Activated CD8-positive, alpha-beta memory T cell treated with anti-CD3 and anti-CD28 coated beads, Interleukin-2, amount 50 U/mL, for 1 hour (primary cell): Measurements from ENCODE around the gene IGDCC3.

Source experiments
- DNase-seq: peaks from one replicate; pipeline ENCODE4 v3.0.0-alpha.2; 2020; ENCODE audit errors: extremely low read depth

Gene IGDCC3

GRCh38 chr15:65388306-65389080, 10.7 kb upstream of the IGDCC3 start:
- DNase-seq = no peak

DNA sequence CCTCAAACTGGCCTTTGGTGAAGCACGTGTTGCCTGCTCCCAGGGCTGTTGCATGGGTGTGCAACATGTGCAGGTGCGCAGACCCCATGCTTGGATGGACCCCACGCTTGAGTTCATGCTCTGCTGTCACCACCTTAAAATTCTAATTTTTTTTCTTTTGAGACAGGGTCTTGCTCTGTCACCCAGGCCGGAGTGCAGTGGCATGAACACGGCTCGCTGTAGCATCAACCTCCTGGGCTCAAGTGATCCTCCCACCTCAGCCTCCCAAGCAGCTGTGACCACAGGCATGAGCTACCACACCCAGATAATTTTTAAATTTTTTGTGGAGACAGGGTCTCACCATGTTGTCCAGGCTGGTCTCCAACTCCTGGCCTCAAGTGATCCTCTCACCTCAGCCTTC, 9.1 kb upstream of the IGDCC3 start:
- no peak for DNase-seq

DNA sequence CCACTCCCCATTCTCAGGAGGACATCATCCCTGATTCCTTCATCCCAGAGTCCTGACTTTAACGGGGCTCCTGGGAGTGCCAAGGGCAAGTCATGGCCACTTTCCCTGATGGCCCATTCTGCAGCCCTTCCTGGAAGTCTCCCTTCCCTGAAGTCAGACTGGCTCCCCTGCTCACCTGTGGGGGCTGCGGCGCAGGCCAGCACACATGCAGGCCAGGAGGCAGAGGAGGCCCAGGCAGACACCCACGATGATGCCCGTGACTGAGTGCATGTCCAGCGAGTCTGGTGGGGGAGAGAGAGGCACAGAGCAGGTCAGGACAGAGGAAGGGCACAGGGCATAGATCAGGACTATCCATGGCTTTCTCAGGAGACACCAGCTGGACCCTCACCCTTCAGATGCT, 8.6 kb upstream of the IGDCC3 start:
- no peak for DNase-seq

DNA sequence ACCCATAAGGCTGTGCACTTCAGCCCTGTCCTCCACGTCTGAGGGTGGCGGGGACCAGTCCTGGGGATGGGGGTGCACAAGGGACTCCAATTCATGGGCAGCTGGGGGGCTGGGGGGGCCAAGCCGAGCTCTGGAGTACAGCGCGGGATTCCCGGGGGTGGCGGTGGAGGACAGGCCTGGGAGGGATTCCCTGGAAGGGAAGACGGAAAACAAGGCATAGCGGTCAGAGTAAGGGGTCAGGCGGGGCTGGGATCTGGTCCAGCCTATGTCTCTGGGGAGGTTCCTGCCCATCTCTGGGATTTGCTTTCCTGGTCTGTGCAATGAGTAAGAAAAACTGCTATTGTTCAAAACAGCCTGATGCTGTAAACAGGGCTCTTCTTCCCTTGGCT, 8.1 kb upstream of the IGDCC3 start:
- DNase-seq = no peak

DNA sequence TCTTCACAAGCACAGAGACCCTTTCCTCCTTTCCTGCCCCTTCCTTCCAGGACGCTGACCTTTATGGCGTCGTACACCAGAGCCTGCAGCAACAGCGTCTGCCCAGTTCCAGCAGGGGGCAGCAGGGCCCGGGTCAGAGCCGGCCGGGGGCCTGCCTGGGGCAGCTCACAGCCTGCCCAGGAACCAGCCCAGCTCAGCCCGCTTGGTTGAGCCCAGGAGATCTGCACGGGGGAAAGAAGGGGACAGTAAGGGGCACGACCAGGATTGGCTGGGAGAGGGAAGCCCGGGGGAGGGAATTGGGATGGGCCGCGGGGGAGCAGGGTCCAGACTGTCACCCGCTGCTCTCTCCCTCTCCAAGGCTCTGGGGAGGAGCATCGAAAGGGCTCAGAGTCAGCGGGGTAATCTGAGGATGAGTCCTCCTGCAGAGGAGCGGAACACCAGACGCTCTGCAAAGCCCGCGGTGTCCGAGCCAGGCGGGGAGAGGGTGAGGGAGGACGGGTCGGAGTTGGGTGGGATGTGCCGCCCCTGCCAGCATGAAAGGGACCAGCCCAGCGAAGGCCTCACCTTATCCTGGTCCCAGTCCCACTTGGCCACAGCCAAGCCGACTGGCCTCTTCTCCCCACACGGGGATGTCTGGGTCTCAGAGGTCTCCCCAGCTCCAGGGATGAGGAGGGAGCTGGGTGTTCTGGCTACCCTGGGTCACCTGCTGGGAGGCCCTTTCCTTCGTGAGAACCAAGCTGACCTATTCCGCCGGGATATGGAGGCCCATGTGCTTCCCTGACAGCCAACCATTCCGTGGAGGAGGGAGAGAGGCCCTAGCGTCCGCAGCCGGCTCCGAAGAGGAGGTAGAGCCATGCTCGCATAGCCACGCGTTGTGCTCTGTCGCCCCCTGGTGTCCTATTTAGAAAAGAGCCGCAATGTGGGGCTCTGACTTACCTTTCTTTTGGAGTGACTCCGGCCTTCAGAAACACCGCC, 7.4 kb upstream of the IGDCC3 start:
- peak; percentile 50 for DNase-seq

DNA sequence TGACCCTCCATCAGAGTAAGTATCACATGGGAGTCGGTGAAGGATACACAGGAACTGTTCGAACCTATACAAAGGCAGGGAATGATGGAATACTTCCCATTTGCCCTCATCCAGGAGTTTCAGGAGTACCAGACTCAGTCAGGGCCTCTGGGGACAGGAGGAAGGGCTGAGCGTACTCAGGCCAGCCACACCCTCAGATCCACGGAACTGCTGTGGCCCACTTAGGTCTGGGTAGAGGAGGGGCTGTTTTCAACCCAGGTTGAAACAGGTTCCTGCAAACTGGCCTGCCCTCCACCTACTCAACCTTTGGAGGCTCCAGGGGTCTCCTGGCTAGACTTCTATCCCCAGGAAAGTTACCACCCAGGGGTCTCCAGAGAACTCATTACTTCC, 6.7 kb upstream of the IGDCC3 start:
- no peak for DNase-seq

GRCh38 chr15:65383991-65384390, 6.2 kb upstream of the IGDCC3 start:
- no peak for DNase-seq

- DNase-seq = no peak
Measured at GRCh38 chr15:65383456-65383855, 5.7 kb upstream of the IGDCC3 start.

DNA sequence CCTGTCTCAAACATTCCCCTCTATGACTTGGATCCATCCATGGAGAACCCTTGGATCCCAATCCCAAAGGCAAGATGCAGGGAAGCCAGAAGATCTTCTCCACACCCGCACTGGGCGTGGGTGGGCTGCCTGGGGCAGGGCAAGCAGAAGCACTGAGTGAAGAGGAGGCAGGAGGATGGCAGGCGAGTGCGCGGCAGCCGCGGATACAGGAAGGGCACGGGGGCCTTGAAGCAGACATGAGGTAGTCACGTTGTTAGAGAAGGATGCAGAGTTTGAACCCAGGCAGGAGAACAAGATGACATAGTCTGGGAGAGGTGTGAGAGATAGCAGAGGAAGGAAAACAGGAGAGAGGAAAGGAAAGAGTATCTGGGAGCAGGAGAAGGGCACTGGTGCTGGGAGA, 5.1 kb upstream of the IGDCC3 start:
- no peak for DNase-seq

GRCh38 chr15:65382146-65382491, 4.3 kb upstream of the IGDCC3 start:
- no peak for DNase-seq

DNA sequence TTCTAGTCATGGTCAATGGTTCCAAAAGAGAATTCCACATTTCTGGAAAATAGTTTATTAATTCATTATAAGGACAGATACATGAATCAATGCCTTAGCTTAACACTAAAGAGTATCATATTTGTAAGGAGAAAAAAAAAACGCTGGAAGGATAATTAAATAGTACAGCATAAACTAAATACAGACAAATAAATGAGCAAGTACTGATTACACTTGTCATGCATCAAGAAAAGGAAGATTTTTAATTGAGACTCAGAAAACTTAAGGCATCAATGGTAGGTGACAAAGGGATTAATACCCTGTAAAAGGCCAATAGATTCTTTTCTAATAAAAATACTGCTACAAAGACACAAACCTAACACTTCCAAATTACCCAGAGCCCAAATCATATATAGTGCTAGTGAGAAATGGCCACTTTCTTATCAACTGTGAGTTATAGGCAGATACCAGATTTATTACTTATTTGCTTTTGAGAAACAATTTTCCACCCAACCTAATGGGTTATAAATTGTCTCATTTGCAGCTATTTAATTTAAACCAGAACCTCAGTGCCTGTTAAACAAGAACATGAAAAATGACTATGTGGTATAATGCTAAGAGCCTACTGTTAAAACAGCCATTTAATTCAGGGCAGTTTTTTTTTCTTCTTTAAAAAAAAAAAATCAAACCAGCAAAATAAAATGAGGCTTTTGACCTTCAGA, 3.8 kb upstream of the IGDCC3 start:
- DNase-seq = no peak

DNA sequence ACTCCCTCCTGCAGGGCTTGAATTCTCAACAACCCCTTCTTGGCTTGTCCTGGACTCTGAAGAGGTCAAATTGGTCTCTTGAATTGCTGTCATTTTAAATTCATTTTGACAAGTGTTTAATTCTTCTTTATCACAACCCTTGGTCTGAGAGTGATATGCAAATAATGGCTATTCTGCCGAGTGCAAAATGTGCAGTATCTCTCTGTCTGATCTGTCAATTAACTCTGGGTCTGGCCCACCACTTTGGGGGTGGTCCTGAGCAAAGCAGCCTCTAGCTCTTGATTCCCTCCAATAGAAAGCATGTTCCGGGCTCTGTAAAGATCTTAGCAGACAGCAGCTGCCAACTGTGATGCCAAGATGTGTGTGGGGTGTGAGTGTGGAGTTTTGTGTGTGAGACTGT, 2.2 kb upstream of the IGDCC3 start:
- DNase-seq = no peak

DNA sequence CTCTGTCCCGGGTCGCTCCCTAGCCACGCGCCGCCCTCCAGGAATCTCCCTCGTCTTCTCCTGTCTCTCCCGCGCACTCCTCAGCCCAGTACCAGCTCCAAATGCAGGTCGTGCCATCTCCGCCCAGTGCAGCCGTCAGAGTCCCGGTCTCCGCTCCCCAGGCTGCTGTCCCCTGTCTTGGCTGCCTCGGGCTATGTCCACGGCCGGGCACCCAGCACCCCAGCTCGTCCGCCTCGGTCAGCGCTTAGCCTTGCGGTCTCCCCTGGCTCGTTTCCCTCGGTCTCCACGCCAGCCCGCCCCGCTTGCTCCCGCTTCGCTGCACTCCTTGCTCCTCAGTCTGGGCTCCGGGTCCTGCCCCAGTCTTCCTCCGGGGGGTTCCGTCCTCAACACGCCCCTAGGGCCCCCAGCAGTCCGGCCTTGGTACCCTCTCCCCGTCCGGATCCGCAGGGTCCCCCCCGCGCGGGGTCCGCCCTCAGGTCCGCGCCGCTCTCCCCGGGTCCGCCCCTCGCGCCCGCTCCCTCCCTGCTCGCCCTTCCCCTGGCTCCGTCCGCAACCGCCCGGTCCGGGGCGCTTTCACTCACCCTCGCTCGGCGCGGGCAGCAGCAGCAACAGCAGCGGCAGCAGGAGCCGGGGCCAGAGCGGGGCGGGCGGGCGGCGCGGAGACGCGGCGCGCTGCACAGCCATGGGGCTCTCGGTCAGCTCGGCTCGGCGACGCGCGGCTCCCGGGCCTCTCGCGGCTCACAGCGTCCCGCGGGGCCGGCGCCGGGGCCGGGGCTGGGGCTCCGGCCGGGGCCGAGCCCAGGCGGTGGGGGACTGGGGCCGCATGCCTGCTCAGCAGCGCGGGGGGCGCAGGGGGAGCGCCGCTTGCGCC, 462 bp downstream of the IGDCC3 start:
- DNase-seq = no peak

GRCh38 chr15:65376767-65377104, 1.1 kb downstream of the IGDCC3 start:
- no peak for DNase-seq

DNA sequence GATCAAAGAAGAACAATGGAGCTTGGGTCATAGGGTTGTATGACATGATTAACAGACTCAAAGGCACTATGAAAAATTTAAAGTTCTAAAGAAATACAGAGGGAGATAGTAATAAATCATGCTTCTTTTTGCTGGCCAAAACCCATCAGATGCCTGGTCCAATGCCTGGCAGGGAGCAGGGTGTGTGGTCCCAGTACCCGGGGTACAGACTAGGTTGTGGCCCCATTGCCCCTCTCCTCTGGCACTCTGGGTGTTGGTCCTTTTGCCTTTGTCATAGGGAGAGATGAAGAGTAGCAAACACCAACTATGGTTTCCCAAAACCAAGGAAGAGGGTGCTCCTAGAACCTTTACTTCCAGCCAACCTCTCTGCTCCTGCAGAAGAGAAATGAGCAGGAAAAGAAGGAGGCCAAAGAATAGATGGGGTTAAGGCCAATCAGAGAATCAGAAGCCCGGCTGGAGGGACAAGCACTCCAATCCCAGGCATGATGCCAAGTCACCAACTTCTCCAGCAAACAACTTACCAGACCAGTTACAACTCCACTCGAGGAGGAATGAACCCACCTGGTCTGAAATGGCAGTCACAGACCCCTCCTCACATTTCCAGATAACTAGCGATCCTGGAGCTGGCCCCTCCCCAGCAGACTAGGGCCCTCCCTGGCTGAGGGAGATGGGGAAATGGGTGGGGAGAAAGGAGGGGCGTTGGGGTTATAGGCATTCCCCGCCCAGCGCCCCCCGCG, 1.8 kb downstream of the IGDCC3 start:
- DNase-seq = no peak

- no peak for DNase-seq
Measured at GRCh38 chr15:65374821-65375401, 2.9 kb downstream of the IGDCC3 start.

DNA sequence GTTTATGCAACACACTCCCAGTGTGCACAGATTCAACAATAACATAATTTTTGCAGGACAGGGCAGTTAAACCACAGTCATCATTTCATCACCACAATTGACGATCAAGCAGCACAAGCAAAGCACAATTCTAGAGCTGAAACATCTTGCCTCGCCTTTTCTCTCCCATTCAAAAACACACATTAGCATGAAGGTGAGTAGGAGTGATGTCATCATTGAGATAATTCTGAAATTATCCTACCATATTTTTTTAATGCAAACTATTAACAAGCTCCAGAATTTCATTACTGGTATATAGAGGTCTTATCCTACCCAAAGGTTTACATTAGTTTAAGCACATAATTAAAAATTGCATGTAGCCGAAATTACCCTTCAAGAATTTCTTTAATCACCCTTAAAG, 3.5 kb downstream of the IGDCC3 start:
- no peak for DNase-seq

GRCh38 chr15:65373163-65373651, 4.6 kb downstream of the IGDCC3 start:
- DNase-seq = no peak

DNA sequence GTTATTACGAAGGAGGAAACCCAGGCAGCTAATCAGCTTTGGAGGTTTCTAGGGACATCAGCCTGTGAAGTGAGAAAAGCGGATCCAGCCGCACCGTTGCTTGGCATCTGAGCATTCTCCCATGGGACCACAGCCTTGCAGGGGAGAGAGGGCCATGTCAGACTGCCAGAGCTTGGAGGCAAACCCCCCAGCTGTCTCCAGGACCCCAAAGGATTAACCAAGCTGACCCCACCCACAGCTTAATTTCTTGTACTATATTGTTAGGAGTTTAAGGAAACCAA, 5.1 kb downstream of the IGDCC3 start:
- no peak for DNase-seq

DNA sequence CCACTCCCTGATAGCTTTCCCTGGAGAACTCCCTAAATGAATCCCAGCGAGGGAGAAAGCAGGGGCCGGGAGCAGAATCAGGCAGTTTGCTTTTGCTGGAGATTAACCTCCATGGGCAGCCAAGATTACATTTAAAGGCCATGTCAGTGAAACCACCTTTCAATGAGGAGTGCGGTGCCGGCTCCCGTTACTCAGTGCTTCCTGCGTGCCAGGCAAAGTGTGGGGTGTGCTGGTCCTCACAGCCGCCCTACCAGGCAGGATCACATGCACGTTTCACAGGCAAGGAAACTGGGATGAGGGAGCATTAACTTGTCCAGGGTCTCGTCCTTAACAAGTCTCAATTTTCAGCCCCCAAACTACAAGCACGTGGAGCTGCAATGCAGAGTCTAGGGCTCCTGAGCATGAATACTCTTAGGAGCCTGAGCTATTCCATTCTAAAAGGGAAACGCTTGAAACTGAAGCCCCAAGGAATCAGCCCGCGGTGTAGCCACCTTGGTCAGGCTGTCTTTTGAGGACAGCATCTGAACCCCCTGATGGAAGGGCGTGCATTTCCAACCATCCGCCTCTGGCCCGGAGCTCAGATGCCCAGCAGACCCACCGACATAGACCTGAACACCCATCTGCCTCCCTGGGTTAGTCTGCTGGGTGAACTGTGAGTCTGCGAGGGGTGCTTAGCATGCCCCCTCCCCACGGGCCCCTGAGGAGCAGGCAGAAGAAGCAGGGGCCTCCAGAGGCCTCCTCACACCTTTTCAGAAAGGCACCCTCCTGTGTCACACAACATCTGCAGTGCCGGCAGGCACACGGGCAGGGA, 5.6 kb downstream of the IGDCC3 start:
- DNase-seq = no peak
